ENCODE measurements around the gene CRIM1.

GRCh38 chr2:36584148-36584794 lies 228.7 kb downstream of the CRIM1 start:
- no peak for TF ChIP-seq CTCF (conservative IDR thresholded peaks at IDR 0.05; ENCODE audit: low read length)
- no peak for TF ChIP-seq EZH2phosphoT487 (IDR thresholded peaks at IDR 0.05; ENCODE audit: borderline replicate concordance)

Data from Loucy (cell line).